GM12878 (cell line): ENCODE data around the gene CAMKMT.

ENCODE experiments used
- FOXK2 ChIP-seq: fragments of 450-650 bp; IDR thresholded peaks from 2 replicates; pipeline ENCODE4 v1.6.1; 2017; ENCODE audit warnings: mild to moderate bottlenecking, moderate library complexity
- MXI1 ChIP-seq: fragments of 150-350 bp; IDR thresholded peaks from 2 replicates; pipeline ENCODE4 v1.6.1; 2011; ENCODE audit warnings: low read depth, mild to moderate bottlenecking, inconsistent platforms, low read length, improper control_type of control experiment
- SKIL ChIP-seq: fragments of 450-650 bp; IDR thresholded peaks from 2 replicates; pipeline ENCODE4 v1.6.1; 2017; ENCODE audit warnings: mild to moderate bottlenecking, low read depth, inconsistent platforms; ENCODE audit not compliant: poor library complexity, severe bottlenecking
- SMARCA5 ChIP-seq: fragments of 450-650 bp; IDR thresholded peaks from 2 replicates; pipeline ENCODE4 v1.6.1; 2017; ENCODE audit warnings: mild to moderate bottlenecking
- SRF ChIP-seq, 2 experiments: IDR thresholded peaks; 2 replicates each; pipeline ENCODE4 v1.6.1; 2011; ENCODE audit warnings: low read depth in 2 of 2, low read length in 2 of 2, mild to moderate bottlenecking in 1 of 2, moderate library complexity in 1 of 2
- TARDBP ChIP-seq: IDR thresholded peaks from 2 replicates; pipeline ENCODE4 v1.6.1; 2016; ENCODE audit warnings: borderline replicate concordance

DNA sequence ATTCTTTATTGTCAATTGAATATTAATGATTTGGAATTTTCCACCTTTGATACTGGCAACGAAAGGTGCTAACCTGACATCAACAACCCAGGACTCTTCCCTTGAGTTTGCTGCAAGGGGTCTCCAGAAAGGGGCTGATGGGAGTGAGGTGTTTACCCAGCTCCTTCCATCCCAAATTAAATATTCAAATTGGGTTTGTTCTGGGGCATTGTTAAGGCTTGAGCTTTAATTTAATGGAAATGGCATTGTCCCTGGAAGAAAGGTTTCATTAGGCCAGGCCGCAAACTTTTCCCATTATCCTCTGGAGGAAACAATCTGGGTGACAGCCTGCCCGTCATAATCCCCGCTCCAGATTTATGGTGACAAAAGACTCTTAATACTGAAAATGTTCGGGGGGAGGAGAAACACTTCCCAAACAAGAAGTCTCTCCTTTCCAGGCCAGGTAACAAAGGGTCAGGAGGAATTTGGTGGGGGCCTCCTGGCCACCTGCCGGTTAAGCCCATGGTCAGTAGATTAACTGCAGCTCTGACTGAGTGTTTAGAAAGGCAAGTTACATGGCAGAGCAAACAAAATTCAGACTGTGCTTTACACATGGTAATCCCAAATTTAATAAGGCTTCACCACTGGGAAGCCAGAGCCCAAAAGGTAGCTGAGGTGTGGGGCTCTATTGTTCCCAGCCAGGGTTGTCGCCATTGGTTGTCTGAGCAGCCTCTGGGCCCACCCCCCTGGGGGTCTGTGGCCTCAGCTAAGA is 428.4 kb downstream of the CAMKMT start:
- no peak for TF ChIP-seq TARDBP
- TF ChIP-seq FOXK2 = no peak
- TF ChIP-seq SMARCA5 = no peak
- TF ChIP-seq SRF (IDR thresholded peaks at IDR 0.05; ENCODE audit: low read depth in 2 of 2, low read length in 2 of 2) = no peak
- TF ChIP-seq MXI1 = no peak
- no peak for TF ChIP-seq SKIL
